HG02610 (cell line): Measurements from ENCODE around the gene NWD2.

Experiments
- ATAC-seq: cut with Tn5 transposase; IDR thresholded peaks from one replicate; pipeline ENCODE4 v1.9.1; 2021; ENCODE audit warnings: mild to moderate bottlenecking, moderate library complexity; ENCODE audit not compliant: unreplicated experiment

The NWD2 gene

DNA sequence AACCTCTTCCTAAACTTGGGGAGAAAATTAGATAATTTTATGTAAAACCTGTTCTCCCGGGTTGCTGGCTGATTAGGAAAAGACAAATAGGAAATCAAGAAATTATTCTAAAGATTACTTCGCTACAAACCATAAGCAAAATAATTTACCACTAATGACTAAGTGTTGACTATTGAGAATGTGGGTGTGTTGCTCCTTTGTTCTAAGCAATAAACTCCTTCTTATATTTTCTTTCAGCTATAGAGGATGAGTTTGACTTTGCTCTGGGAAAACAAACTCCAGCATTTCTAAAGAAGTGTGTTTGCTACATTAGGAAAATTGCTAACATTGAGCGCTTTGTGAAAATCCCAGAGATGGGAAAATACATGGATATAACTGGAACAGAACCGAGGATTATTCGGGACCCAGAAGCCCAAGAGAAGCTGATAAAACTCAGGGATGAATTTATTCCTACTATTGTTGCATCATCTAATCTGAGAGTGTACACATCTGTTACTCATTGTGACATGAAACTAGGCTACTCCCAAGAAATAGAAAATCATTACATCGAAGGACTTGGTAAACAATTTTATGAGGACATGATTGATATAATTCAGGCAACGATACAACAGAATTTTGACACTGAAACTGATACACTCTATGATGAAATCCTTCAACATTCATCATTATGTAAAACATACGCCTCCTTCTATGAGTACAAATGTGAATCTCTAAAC is 194.2 kb downstream of the NWD2 start:
- ATAC-seq: no peak

- no peak for ATAC-seq
These were observed 195.4 kb downstream of the NWD2 start for GRCh38 chr4:37439809-37440474.

- ATAC-seq: no peak
These were observed 196.0 kb downstream of the NWD2 start for GRCh38 chr4:37440501-37440900.

GRCh38 chr4:37441231-37442061 is 196.9 kb downstream of the NWD2 start:
- no peak for ATAC-seq

GRCh38 chr4:37442062-37442323 is 197.4 kb downstream of the NWD2 start:
- ATAC-seq: no peak

- no peak for ATAC-seq
These were observed 198.6 kb downstream of the NWD2 start for GRCh38 chr4:37443137-37443536.

GRCh38 chr4:37445023-37445422 is 200.5 kb downstream of the NWD2 start:
- ATAC-seq: no peak

DNA sequence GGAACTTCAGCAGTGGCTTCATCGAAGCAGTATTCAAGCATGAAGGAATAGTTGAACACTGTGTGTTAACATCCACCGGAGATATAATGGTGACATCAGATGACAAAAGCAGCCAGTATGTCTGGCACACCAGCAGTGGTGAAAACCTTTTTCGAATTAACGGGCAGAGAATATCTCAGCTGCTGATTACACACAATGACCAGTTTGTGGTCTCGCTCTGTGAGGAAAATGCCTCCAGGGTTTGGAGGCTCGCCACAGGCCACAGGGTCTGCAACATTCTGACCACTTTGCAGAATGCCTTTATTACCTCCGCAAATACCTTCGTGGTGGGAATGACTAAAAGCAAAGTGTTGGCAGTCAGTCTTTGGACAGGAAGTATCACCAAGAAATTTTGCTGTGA is 201.5 kb downstream of the NWD2 start:
- no peak for ATAC-seq

GRCh38 chr4:37447886-37448285 is 203.3 kb downstream of the NWD2 start:
- ATAC-seq: no peak

- ATAC-seq: no peak
These were observed 205.8 kb downstream of the NWD2 start for GRCh38 chr4:37450309-37450708.

DNA sequence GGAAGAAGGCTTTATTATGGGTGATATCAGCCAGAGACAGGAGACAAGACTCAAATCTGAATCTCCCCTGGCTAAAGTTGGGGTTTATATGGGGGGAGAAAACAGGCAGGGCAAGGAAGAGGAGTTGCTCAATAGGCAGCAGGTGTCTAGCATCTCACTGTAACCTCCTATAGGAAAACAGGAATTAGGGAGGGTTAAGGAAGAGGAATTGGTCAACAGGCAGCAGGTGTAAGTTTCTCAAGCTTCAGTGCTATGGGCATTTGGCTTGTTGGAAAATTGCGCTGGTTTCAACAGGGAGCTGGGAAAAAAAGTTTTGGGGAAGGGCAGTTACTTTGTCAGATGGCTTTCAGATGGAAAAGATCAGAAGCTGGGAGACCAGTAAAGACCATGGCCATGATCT is 206.4 kb downstream of the NWD2 start:
- ATAC-seq: no peak

DNA sequence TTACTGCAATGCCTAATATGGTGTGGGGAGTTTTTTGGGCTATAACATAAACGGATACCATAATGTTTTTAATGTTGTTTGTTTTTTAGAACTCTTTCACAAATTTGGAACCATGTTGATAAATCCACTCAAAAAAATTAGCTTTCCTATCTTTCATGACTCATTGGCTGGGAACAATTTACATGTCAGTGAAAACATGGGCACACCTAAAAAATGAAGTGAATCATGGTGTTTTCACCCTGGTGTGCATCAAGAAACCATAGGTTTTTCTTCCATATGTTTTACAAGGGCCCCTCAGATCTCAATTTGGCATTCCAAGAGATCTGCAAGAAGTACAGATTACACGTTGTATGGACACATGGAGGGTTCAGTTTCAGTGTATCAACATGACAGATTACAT is 207.1 kb downstream of the NWD2 start:
- ATAC-seq: no peak

- ATAC-seq: peak; percentile 68
These were observed 208.4 kb downstream of the NWD2 start for GRCh38 chr4:37452952-37453280.

- peak; percentile 79 for ATAC-seq
These were observed 208.9 kb downstream of the NWD2 start for GRCh38 chr4:37453281-37453998.

- no peak for ATAC-seq
These were observed 209.7 kb downstream of the NWD2 start for GRCh38 chr4:37453999-37454800.

GRCh38 chr4:37455301-37456131 is 211.0 kb downstream of the NWD2 start:
- ATAC-seq: no peak

- ATAC-seq: no peak
These were observed 217.3 kb downstream of the NWD2 start for GRCh38 chr4:37461801-37462200.

GRCh38 chr4:37463033-37463856 is 218.7 kb downstream of the NWD2 start:
- no peak for ATAC-seq
